HepG2 (cell line): ENCODE data around the gene TMED3. TPM values are rescaled to one million over a fixed set of nuclear protein-coding genes. Genes with fewer than 3 reads are reported as not detected.

Experiments used
- ATAC-seq: fragments of 200-7000 bp; cut with Tn5 transposase; 3 replicates; pipeline ENCODE4 v1.9.1; 2020; ENCODE audit warnings: mild to moderate bottlenecking, moderate library complexity
- BruUV-seq: library from RNA; stranded (reverse); fragments of 400-500 nt; replicated peaks from 2 replicates; lab custom pipeline; 2021; lab: Mats Ljungman, UMichigan
- CTCF ChIA-PET: fragments of 300-600 bp; formaldehyde crosslinking; extraction: SDS; loops from one replicate; lab custom pipeline; 2021; ENCODE audit warnings: low total read pairs, inconsistent platforms, low intra/inter-chr PET ratio; lab: Yijun Ruan, JAX
- POLR2A ChIA-PET: fragments of 350-600 bp; sonication (Branson Sonifier 250); formaldehyde crosslinking; loops from one replicate; lab custom pipeline; 2020; ENCODE audit warnings: antibody characterized with exemption, inconsistent platforms; lab: Yijun Ruan, JAX
- DNase-seq: peaks from one replicate; pipeline ENCODE4 v3.0.0-alpha.2; 2015; ENCODE audit warnings: low spot score
- FAIRE-seq: peaks from 3 replicates; lab custom pipeline; 2011; peaks lifted over from hg19 to GRCh38; lab: Jason Lieb, UNC
- H2AFZ ChIP-seq: one replicate; pipeline ENCODE4 v1.6.1; 2011; ENCODE audit warnings: low read length, inconsistent platforms
- H3K27ac ChIP-seq: fragments of 300-600 bp; 3 replicates; pipeline ENCODE4 v1.8.0; 2011; ENCODE audit warnings: mixed run types, mild to moderate bottlenecking, mixed read lengths, low read length, inconsistent platforms; ENCODE audit not compliant: insufficient read depth; ENCODE audit errors: extremely low read length
- H3K27me3 ChIP-seq, 2 experiments: fragments of 200-600 bp in 1 of 2; 2 replicates in 1 of 2; 3 replicates in 1 of 2; pipeline versions ENCODE4 v1.6.0 to v1.8.0; 2011; ENCODE audit warnings: low read length in 2 of 2, mild to moderate bottlenecking in 2 of 2, moderate library complexity in 2 of 2, inconsistent platforms in 1 of 2; ENCODE audit not compliant: insufficient read depth in 2 of 2, control insufficient read depth in 1 of 2
- H3K36me3 ChIP-seq, 2 experiments: fragments of 200-600 bp in 1 of 2; replicated peaks in 1 of 2; 2 replicates in 1 of 2; 3 replicates in 1 of 2; pipeline versions ENCODE4 v1.5.1 to v1.8.0; 2011; ENCODE audit warnings: low read length in 2 of 2, inconsistent platforms in 1 of 2; ENCODE audit not compliant: insufficient read depth in 2 of 2, control insufficient read depth in 1 of 2
- H3K4me1 ChIP-seq: 2 replicates; pipeline ENCODE4 v1.5.1; 2012; ENCODE audit warnings: low read length, inconsistent platforms; ENCODE audit not compliant: insufficient read depth
- H3K4me2 ChIP-seq: 2 replicates; pipeline ENCODE4 v1.6.0; 2011; ENCODE audit warnings: low read depth, low read length, inconsistent platforms
- H3K4me3 ChIP-seq, 3 experiments: fragments of 200-600 bp in 1 of 3; sonication (generic), shearing (Covaris generic) in 1 of 3; replicated peaks in 1 of 3; 2 replicates each; pipeline ENCODE4 v1.5.1; 2011 to 2016; ENCODE audit warnings: low read length in 3 of 3, inconsistent platforms in 2 of 3, low read depth in 2 of 3, mild to moderate bottlenecking in 2 of 3, control low read depth in 1 of 3, mixed read lengths in 1 of 3; ENCODE audit not compliant: insufficient read depth in 1 of 3
- H3K79me2 ChIP-seq: one replicate; pipeline ENCODE4 v1.6.1; 2011; ENCODE audit warnings: low read length, inconsistent platforms; ENCODE audit not compliant: insufficient read depth
- H3K9ac ChIP-seq: 2 replicates; pipeline ENCODE4 v1.6.0; 2011; ENCODE audit warnings: mild to moderate bottlenecking, low read depth, low read length, inconsistent platforms; ENCODE audit not compliant: insufficient read depth
- H3K9me3 ChIP-seq: 2 replicates; pipeline ENCODE4 v1.5.1; 2012; ENCODE audit warnings: mild to moderate bottlenecking, low read length
- H4K20me1 ChIP-seq: 2 replicates; pipeline ENCODE4 v1.6.0; 2011; ENCODE audit warnings: inconsistent platforms, mild to moderate bottlenecking, low read length, moderate library complexity; ENCODE audit not compliant: insufficient read depth
- CAMTA2 ChIP-seq: sonication (generic); formaldehyde crosslinking; IDR thresholded peaks from 2 replicates; pipeline ENCODE4 v1.4.0; 2020; ENCODE audit warnings: mild to moderate bottlenecking, missing genetic modification reagents, borderline replicate concordance
- DPF2 ChIP-seq: sonication (generic); formaldehyde crosslinking; IDR thresholded peaks from 2 replicates; pipeline ENCODE4 v1.4.0; 2020; ENCODE audit warnings: mild to moderate bottlenecking, low read depth, missing genetic modification reagents, borderline replicate concordance
- GABPA ChIP-seq, 2 experiments: IDR thresholded peaks; 2 replicates each; pipeline ENCODE4 v1.6.1; 2011 to 2016; ENCODE audit warnings: low read depth in 2 of 2, low read length in 1 of 2, missing biosample characterization in 1 of 2, missing genetic modification characterization in 1 of 2
- HNF4G ChIP-seq, 2 experiments: sonication (generic) in 1 of 2; formaldehyde crosslinking in 1 of 2; IDR thresholded peaks; 2 replicates each; pipeline versions ENCODE4 v1.4.0 to v1.6.1; 2011 to 2020; ENCODE audit warnings: borderline replicate concordance in 2 of 2, low read depth in 2 of 2, mild to moderate bottlenecking in 2 of 2, low read length in 1 of 2, missing genetic modification reagents in 1 of 2, moderate library complexity in 1 of 2
- ONECUT2 ChIP-seq: sonication (generic); formaldehyde crosslinking; IDR thresholded peaks from 2 replicates; pipeline ENCODE4 v1.4.0; 2020; ENCODE audit warnings: missing genetic modification reagents
- PAX8 ChIP-seq: sonication (generic); formaldehyde crosslinking; IDR thresholded peaks from 2 replicates; pipeline ENCODE4 v1.8.0; 2022; ENCODE audit warnings: mild to moderate bottlenecking, missing genetic modification reagents, borderline replicate concordance
- RXRA ChIP-seq: sonication (generic); formaldehyde crosslinking; IDR thresholded peaks from 2 replicates; pipeline ENCODE4 v1.5.1; 2020; ENCODE audit warnings: missing genetic modification reagents
- SRF ChIP-seq: IDR thresholded peaks from 2 replicates; pipeline ENCODE4 v1.6.1; 2011; ENCODE audit warnings: mild to moderate bottlenecking, low read depth, low read length, moderate library complexity
- SRSF4 ChIP-seq: fragments of 200-400 bp; formaldehyde crosslinking; IDR thresholded peaks from one replicate; pipeline ENCODE4 v1.6.1; 2018; ENCODE audit warnings: mild to moderate bottlenecking, low read depth, low read length, moderate library complexity; ENCODE audit not compliant: poor library complexity, severe bottlenecking
- TBX3 ChIP-seq: fragments of 450-650 bp; IDR thresholded peaks from 2 replicates; pipeline ENCODE4 v1.6.1; 2017; ENCODE audit warnings: antibody characterized with exemption, mild to moderate bottlenecking, inconsistent platforms, borderline replicate concordance
- ZFP90 ChIP-seq: sonication (generic); formaldehyde crosslinking; IDR thresholded peaks from 2 replicates; pipeline ENCODE4 v1.8.0; 2022; ENCODE audit warnings: missing genetic modification reagents, mild to moderate bottlenecking, inconsistent platforms, borderline replicate concordance
- ZNF20 ChIP-seq: sonication (generic); formaldehyde crosslinking; IDR thresholded peaks from 2 replicates; pipeline ENCODE4 v1.4.0; 2020; ENCODE audit warnings: mild to moderate bottlenecking, moderate library complexity, missing genetic modification reagents
- ZNF33B ChIP-seq: sonication (generic); formaldehyde crosslinking; IDR thresholded peaks from 2 replicates; pipeline ENCODE4 v1.5.1; 2020; ENCODE audit warnings: mild to moderate bottlenecking, missing genetic modification reagents
- ZNF713 ChIP-seq: sonication (generic); formaldehyde crosslinking; IDR thresholded peaks from 2 replicates; pipeline ENCODE4 v1.4.0; 2020; ENCODE audit warnings: mild to moderate bottlenecking, missing genetic modification reagents
- WGBS: methylation state at CpG from one replicate; pipeline ENCODE4 v1.1.6; 2017; ENCODE audit warnings: low lambda C conversion rate; 5-methylcytosine and 5-hydroxymethylcytosine counted together
- in situ Hi-C: cut with HindIII; loops from 2 replicates; pipeline ENCODE4 v1.10.0; 2017; ENCODE audit warnings: low pct_unique_long_range_greater_than_20kb; ENCODE audit not compliant: extremely low pct_ligation_motif_present
- intact Hi-C: fragments of 100-400 bp; cut with micrococcal nuclease; formaldehyde crosslinking; loops from one replicate; pipeline ENCODE4 v1.10.0; 2022; ENCODE audit not compliant: unreplicated experiment
- polyA plus RNA-seq, 8 experiments: library from polyadenylated mRNA; depleted of rRNA in 3 of 8; stranded (reverse) in 7 of 8; unstranded in 1 of 8; fragments of >200 nt; fragmentation: Illumina TruSeq in 4 of 8; extraction: Trizol in 4 of 8; gene quantifications; 2 replicates each; pipeline versions ENCODE4 v1.2.1 to v1.2.3, GENCODE V29; 2011 to 2016; ENCODE audit warnings: low read depth in 4 of 8, missing spikeins in 1 of 8, mixed read lengths in 1 of 8; ENCODE audit not compliant: insufficient read depth in 1 of 8
- total RNA-seq, 5 experiments: library from RNA; depleted of rRNA; stranded (reverse); fragments of >200 nt; fragmentation: Illumina TruSeq; extraction: Trizol; gene quantifications; 2 replicates each; pipeline ENCODE4 v1.2.3, GENCODE V29; 2016; ENCODE audit warnings: low read depth in 1 of 5
- TF ChIP-seq, protein P1 (sequence below): sonication (generic); formaldehyde crosslinking; IDR thresholded peaks from 2 replicates; pipeline ENCODE4 v1.4.0; 2020; ENCODE audit warnings: mild to moderate bottlenecking, missing genetic modification reagents
- TF ChIP-seq, protein P2 (sequence below): sonication (generic); formaldehyde crosslinking; IDR thresholded peaks from 2 replicates; pipeline ENCODE4 v1.4.0; 2020; ENCODE audit warnings: missing genetic modification reagents
- TF ChIP-seq, protein P3 (sequence below): sonication (generic); formaldehyde crosslinking; IDR thresholded peaks from 2 replicates; pipeline ENCODE4 v1.9.0; 2021; ENCODE audit warnings: missing genetic modification reagents, borderline replicate concordance

Gene TMED3
- total and polyA plus RNA-seq, 2 of the 13 experiments (the other 11 are each of a cell fraction or from before 2014, with no cell fraction given): 125 to 155 TPM

DNA sequence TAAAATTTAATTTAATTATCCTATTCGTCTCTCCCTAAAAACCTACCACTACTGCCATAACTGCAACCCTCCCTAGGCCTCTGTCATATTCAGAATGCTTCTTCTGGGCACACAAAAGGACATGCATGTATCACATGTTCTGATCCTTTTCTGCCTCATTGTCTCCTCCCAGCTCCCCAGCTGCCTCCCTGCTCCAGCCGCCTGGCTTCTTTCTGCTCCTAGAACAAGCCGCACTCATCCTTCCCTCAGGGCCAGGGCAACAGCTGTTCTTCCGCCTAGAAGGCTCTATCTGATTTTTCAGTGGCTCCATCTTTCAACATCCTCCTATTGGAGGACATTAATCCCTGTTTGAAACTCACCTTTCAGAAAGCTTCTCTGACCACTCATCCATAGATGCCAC is 38.6 kb downstream of the TMED3 start:
- DNase-seq: no peak
- no peaks in the 10 kb centered on the region for H3K4me1 ChIP-seq
- CTCF ChIA-PET: no interaction called here
- H3K4me2 ChIP-seq: no peak overlapping the region
- no peaks in the 10 kb centered on the region for H3K36me3 ChIP-seq
- no peak overlapping the region for H3K4me3 ChIP-seq
- ATAC-seq: no peak
- no peak overlapping the region for H3K9ac ChIP-seq
- TF ChIP-seq DPF2 (no peak), ONECUT2 (CRISPR knock-in tag) (no peak), CAMTA2 (CRISPR knock-in tag) (no peak), GABPA (IDR thresholded peaks at IDR 0.05; ENCODE audit: low read depth, low read length) (no peak), GABPA (CRISPR knock-in tag; IDR thresholded peaks at IDR 0.05; ENCODE audit: low read depth) (no peak), SRSF4 (no peak), PAX8 (CRISPR knock-in tag) (no peak), ZFP90 (CRISPR knock-in tag) (no peak), RXRA (CRISPR knock-in tag) (no peak), SRF (no peak), ZNF20 (no peak), HNF4G (IDR thresholded peaks at IDR 0.05; ENCODE audit: borderline replicate concordance, low read depth, low read length) (no peak), HNF4G (CRISPR knock-in tag; IDR thresholded peaks at IDR 0.05; ENCODE audit: borderline replicate concordance, low read depth) (no peak), ZNF713 (CRISPR knock-in tag) (no peak), ZNF33B (CRISPR knock-in tag) (no peak), TBX3 (no peak)
- TF ChIP-seq, protein P1, sequence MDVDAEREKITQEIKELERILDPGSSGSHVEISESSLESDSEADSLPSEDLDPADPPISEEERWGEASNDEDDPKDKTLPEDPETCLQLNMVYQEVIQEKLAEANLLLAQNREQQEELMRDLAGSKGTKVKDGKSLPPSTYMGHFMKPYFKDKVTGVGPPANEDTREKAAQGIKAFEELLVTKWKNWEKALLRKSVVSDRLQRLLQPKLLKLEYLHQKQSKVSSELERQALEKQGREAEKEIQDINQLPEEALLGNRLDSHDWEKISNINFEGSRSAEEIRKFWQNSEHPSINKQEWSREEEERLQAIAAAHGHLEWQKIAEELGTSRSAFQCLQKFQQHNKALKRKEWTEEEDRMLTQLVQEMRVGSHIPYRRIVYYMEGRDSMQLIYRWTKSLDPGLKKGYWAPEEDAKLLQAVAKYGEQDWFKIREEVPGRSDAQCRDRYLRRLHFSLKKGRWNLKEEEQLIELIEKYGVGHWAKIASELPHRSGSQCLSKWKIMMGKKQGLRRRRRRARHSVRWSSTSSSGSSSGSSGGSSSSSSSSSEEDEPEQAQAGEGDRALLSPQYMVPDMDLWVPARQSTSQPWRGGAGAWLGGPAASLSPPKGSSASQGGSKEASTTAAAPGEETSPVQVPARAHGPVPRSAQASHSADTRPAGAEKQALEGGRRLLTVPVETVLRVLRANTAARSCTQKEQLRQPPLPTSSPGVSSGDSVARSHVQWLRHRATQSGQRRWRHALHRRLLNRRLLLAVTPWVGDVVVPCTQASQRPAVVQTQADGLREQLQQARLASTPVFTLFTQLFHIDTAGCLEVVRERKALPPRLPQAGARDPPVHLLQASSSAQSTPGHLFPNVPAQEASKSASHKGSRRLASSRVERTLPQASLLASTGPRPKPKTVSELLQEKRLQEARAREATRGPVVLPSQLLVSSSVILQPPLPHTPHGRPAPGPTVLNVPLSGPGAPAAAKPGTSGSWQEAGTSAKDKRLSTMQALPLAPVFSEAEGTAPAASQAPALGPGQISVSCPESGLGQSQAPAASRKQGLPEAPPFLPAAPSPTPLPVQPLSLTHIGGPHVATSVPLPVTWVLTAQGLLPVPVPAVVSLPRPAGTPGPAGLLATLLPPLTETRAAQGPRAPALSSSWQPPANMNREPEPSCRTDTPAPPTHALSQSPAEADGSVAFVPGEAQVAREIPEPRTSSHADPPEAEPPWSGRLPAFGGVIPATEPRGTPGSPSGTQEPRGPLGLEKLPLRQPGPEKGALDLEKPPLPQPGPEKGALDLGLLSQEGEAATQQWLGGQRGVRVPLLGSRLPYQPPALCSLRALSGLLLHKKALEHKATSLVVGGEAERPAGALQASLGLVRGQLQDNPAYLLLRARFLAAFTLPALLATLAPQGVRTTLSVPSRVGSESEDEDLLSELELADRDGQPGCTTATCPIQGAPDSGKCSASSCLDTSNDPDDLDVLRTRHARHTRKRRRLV (CRISPR knock-in tag): no peak
- TF ChIP-seq, protein P2, sequence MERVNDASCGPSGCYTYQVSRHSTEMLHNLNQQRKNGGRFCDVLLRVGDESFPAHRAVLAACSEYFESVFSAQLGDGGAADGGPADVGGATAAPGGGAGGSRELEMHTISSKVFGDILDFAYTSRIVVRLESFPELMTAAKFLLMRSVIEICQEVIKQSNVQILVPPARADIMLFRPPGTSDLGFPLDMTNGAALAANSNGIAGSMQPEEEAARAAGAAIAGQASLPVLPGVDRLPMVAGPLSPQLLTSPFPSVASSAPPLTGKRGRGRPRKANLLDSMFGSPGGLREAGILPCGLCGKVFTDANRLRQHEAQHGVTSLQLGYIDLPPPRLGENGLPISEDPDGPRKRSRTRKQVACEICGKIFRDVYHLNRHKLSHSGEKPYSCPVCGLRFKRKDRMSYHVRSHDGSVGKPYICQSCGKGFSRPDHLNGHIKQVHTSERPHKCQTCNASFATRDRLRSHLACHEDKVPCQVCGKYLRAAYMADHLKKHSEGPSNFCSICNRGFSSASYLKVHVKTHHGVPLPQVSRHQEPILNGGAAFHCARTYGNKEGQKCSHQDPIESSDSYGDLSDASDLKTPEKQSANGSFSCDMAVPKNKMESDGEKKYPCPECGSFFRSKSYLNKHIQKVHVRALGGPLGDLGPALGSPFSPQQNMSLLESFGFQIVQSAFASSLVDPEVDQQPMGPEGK (CRISPR knock-in tag): no peak
- TF ChIP-seq, protein P3, sequence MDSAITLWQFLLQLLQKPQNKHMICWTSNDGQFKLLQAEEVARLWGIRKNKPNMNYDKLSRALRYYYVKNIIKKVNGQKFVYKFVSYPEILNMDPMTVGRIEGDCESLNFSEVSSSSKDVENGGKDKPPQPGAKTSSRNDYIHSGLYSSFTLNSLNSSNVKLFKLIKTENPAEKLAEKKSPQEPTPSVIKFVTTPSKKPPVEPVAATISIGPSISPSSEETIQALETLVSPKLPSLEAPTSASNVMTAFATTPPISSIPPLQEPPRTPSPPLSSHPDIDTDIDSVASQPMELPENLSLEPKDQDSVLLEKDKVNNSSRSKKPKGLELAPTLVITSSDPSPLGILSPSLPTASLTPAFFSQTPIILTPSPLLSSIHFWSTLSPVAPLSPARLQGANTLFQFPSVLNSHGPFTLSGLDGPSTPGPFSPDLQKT (CRISPR knock-in tag): no peak
- intact Hi-C loops (no loop called here), in situ Hi-C loops (no loop called here)
- H3K27ac ChIP-seq: no peak overlapping the region
- no peak for FAIRE-seq
- no peak overlapping the region for H2AFZ ChIP-seq
- H4K20me1 ChIP-seq: no peaks in the 10 kb centered on the region
- POLR2A ChIA-PET: no interaction called here
- no TSS peak for BruUV-seq
- no peaks in the 10 kb centered on the region for H3K79me2 ChIP-seq
- WGBS: 84% methylated on average over 4 of the region's 4 CpGs
- H3K9me3 ChIP-seq: no peaks in the 10 kb centered on the region
- no peaks in the 10 kb centered on the region for H3K27me3 ChIP-seq
